ENCODE measurements around the gene SMPDL3B.
"Not testable (repeated sequence)": the region's sequence is repeated elsewhere in the genome, so short reads cannot be mapped to it uniquely, and the experiment has no call there.

SMPDL3B gene

DNA sequence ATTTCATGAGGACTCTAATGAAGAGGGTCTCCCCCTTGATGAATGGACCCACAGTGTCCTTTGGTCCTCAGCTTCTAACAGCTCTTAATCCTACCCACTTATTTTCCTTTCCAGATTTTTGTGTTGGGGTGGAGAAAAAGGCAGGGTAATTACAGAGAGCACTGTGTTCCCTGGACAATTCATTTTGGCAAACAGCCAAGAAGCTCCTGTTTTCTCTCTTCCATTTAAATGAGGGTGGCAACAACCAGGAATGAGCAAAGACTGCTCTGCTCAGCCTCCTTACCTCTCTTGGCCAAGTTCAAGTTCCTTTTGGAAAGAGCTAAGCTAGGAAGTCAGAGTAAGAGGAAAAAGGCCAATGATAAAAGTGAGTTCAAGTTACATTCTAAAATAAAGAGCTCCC, 36.9 kb downstream of the SMPDL3B start:
- no peak for DNase-seq

- DNase-seq, result no peak
Observed at GRCh38 chr1:27972141-27972540, 37.3 kb downstream of the SMPDL3B start.

- DNase-seq, result no peak
Observed at GRCh38 chr1:27973771-27974416, 39.1 kb downstream of the SMPDL3B start.

GRCh38 chr1:27974417-27974781, 39.6 kb downstream of the SMPDL3B start:
- no peak for DNase-seq

- DNase-seq, result peak; percentile 45
Observed at GRCh38 chr1:27979151-27979858, 44.5 kb downstream of the SMPDL3B start.

- no peak for DNase-seq
Observed at GRCh38 chr1:27979859-27980201, 45.0 kb downstream of the SMPDL3B start.

GRCh38 chr1:27980216-27980845, 45.5 kb downstream of the SMPDL3B start:
- no peak for DNase-seq

DNA sequence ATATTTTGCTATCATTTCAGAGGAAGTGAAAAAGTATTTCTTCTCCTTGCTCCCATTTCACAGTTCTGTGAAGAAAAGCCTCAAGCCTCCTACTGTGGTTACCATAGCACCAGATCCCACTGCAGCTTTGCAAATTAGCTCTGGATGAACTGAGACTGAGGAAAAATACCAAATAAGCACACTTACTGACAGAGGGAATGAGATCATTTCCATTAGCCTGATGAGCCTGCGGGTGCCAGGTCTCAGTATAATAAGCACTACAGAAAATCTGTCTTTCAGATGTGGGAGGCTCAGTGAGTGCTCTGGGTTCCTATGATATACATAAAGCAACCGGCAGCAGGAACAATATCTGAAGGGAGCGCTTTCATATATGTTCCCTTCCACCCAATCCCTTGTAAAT, 46.3 kb downstream of the SMPDL3B start:
- no peak for DNase-seq

DNA sequence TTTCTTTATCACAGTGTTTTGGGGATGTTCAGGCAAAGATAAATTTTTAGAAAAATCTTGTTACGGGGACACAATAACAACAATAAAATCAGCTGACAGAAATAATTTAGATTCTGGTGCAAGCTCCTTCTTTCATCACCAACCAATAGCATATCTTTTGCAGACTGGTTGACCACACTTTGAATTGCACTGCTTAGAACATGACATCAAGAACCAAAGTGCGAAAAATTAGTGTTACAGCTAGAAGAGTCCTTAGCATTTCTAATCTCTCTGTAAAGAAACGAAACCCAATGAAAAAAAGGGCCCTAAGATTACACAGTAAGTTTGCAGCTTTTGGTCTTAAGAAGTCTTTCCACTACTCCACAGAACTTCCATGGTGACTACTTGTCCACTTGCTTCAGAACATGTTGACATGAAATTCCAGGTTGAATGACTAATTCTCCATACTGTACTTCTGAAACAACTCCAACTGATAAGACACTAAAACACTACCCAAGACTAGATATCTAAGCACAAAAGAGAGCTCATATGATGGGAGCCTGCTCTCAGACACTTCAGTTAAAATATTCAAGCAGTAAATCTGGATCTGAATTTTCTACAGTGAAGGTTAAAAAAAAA, 56.2 kb downstream of the SMPDL3B start:
- no peak for DNase-seq

GRCh38 chr1:27992276-27992675, 57.5 kb downstream of the SMPDL3B start:
- DNase-seq, result no peak

DNA sequence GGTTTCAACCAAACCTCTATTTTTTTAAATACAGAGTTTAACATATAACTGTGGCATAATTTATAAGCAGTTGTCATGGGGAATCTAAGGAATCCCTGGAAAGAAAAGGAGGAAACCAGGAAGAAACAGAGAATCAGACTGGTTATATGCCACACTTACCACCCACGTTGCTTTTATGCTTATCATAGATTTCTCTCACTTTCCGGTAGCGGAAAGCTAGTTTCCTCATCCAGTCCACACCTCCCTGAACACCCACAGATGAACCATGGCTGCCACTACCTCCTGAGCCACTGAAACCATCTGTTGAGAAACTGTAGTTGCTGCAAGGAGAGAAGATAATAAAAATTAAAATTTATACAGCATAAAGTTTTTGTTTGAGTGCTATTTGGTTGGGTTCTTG, 58.4 kb downstream of the SMPDL3B start:
- DNase-seq, result no peak

- DNase-seq, result no peak
Observed at GRCh38 chr1:27994060-27994459, 59.3 kb downstream of the SMPDL3B start.

GRCh38 chr1:27994526-27994925, 59.7 kb downstream of the SMPDL3B start:
- not testable (repeated sequence) for DNase-seq

DNA sequence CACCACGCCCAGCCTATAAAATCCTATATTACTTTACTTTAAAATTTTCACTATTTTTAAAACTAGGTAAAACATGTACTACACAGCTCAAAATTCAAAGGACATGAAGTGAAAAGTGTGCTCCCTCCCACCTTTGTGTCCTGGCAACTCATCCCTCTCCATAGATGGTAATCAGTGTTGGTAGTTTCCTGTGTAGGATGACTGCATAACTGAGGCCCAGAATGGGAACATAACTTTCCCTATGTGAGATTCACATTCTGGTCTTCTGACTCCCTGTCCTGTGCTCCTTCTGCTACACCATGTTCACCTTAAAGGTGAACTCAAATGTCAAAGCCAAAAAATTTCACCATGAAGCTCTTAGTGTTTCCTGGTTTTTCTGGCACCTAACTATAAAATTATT, 64.3 kb downstream of the SMPDL3B start:
- no peak for DNase-seq

DNA sequence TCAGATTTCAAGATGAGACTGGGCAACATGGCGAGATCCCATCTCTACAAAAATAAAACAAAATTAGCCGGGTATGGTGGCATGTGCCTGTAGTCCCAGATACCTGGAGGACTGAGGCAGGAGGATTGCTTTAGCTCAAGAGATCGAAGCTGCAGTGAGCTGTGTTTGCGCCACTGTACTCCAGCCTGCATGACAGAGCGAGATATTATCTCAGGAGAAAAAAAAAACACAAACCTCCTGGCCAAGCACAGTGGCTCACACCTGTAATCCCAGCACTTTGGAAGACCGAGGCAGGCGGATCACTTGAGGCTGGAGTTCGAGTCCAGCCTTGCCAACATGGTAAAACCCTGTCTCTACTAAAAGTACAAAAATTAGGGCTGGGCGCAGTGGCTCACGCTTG, 67.8 kb downstream of the SMPDL3B start:
- DNase-seq, result no peak

DNA sequence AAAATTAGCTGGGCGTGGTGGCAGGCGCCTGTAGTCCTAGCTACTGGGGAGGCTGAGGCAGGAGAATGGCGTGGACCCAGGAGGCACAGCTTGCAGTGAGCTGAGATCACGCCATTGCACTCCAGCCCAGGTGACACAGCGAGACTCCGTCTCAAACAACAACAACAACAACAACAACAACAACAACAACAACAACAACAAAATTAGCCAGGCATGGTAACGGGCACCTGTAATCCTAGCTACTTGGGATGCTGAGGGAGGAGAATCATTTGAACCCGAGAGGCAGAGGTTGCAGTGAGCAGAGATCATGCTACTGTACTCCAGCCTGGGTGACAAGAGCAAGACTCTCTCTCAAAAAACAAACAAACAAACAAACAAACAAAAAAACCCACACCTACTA, 68.3 kb downstream of the SMPDL3B start:
- not testable (repeated sequence) for DNase-seq
